ENCODE data around the gene FOXP4. TPM values are rescaled to one million over a fixed set of nuclear protein-coding genes. Genes with fewer than 3 reads are reported as not detected.

FOXP4 gene
- total RNA-seq, 2 experiments from 2014 or later = 6.3 to 26.3 TPM

DNA sequence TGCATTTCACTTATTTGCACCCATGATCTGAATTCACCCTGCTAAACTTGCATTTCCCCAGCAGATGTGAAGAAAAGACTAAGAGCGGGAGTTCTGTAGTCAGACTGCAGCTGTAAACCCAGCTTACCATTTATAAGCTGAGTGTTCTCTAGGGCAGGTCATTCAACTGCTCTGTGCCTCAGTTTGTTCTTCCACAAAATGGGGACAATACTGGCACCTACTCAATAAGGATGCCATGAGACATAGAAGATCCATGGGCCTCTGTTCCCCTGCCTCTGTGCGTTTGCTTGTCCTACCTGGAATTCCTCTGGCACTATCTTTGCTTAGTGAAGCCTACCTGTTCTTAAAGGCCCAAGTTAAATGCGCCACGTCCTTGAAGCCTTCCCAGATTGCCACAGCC lies 79.8 kb downstream of the FOXP4 start:
- no peak for DNase-seq (ENCODE audit: low spot score)
- H3K79me2 ChIP-seq (ENCODE audit: insufficient read depth, low read depth, low read length) = no peaks in the 10 kb centered on the region
- POLR2A ChIA-PET = interaction anchor here (0.6 kb wide), 1 partner anchor 17 kb away, joined by 3 read pairs; no protein-coding TSS in a partner anchor
- H3K4me3 ChIP-seq (ENCODE audit: low read depth, low read length, poor library complexity, severe bottlenecking) = no peak overlapping the region
- intact Hi-C loops (cut with micrococcal nuclease; ENCODE audit: unreplicated experiment) = no loop called here
- peaks cover 6% of the 10 kb centered on the region; the same call in 1 of the 2 replicates for H3K9me3 ChIP-seq (ENCODE audit: low read length)
- H3K9me2 ChIP-seq (ENCODE audit: insufficient read depth, low read length) = no peaks in the 10 kb centered on the region
- H2AFZ ChIP-seq (ENCODE audit: low read length) = peak overlapping the region; percentile 86; the same call in 1 of the 2 replicates
- H3K4me2 ChIP-seq (ENCODE audit: low read length) = no peak overlapping the region
- H3K27ac ChIP-seq (ENCODE audit: low read depth, low read length, poor library complexity, severe bottlenecking) = no peak overlapping the region
- H3K4me1 ChIP-seq (ENCODE audit: insufficient read depth, low read length, poor library complexity, severe bottlenecking) = peaks cover 20% of the 10 kb centered on the region
- TF ChIP-seq EZH2phosphoT487 (IDR thresholded peaks at IDR 0.05; ENCODE audit: borderline replicate concordance, low read depth, low read length) (no peak), CTCF (conservative IDR thresholded peaks at IDR 0.05; ENCODE audit: low read length) (no peak)
- CTCF ChIA-PET (ENCODE audit: unreplicated experiment) = interaction anchor here (1.0 to 1.2 kb wide), 2 partner anchors 17 to 23 kb away, joined by 3 to 7 read pairs; no protein-coding TSS in a partner anchor
- H4K20me1 ChIP-seq (ENCODE audit: insufficient read depth, low read length) = no peaks in the 10 kb centered on the region
- no TSS peak for BruUV-seq (replicated peaks)
- no peaks in the 10 kb centered on the region for H3K36me3 ChIP-seq (ENCODE audit: insufficient read depth, low read length)

DNA sequence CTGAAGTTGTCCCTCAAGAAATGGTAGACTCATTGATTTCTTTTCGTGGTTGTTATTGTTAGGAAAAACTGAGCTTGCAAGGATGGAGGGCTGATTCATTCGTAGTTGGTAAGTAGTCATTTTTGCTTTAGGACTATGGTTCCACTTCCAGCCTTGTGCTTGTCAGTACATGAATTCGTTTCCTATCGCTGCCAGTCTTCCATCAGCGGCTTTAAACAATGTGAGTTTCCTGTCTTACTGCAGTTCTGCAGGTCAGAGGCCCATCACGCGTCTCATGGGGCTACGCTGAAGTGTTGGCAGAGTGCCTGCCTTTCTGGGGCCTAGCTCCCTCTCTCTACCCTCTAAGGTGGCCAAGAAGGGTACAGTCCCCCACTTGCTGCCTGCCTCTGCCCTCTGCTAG lies 80.7 kb downstream of the FOXP4 start:
- H2AFZ ChIP-seq (ENCODE audit: low read length) = no peak overlapping the region
- DNase-seq (ENCODE audit: low spot score) = no peak
- intact Hi-C loops (cut with micrococcal nuclease; ENCODE audit: unreplicated experiment) = no loop called here
- H3K9me2 ChIP-seq (ENCODE audit: insufficient read depth, low read length) = no peaks in the 10 kb centered on the region
- no peaks in the 10 kb centered on the region for H3K36me3 ChIP-seq (ENCODE audit: insufficient read depth, low read length)
- H3K4me2 ChIP-seq (ENCODE audit: low read length) = no peak overlapping the region
- no peak overlapping the region for H3K4me3 ChIP-seq (ENCODE audit: low read depth, low read length, poor library complexity, severe bottlenecking)
- TF ChIP-seq EZH2phosphoT487 (IDR thresholded peaks at IDR 0.05; ENCODE audit: borderline replicate concordance, low read depth, low read length) (no peak), CTCF (conservative IDR thresholded peaks at IDR 0.05; ENCODE audit: low read length) (no peak)
- ChIA-PET CTCF (ENCODE audit: unreplicated experiment) (no interaction called here), POLR2A (no interaction called here)
- H3K79me2 ChIP-seq (ENCODE audit: insufficient read depth, low read depth, low read length) = no peaks in the 10 kb centered on the region
- no TSS peak for BruUV-seq (replicated peaks)
- peaks cover 20% of the 10 kb centered on the region for H3K4me1 ChIP-seq (ENCODE audit: insufficient read depth, low read length, poor library complexity, severe bottlenecking)
- no peak overlapping the region for H3K27ac ChIP-seq (ENCODE audit: low read depth, low read length, poor library complexity, severe bottlenecking)
- H4K20me1 ChIP-seq (ENCODE audit: insufficient read depth, low read length) = no peaks in the 10 kb centered on the region
- no peaks in the 10 kb centered on the region for H3K9me3 ChIP-seq (ENCODE audit: low read length)

DNA sequence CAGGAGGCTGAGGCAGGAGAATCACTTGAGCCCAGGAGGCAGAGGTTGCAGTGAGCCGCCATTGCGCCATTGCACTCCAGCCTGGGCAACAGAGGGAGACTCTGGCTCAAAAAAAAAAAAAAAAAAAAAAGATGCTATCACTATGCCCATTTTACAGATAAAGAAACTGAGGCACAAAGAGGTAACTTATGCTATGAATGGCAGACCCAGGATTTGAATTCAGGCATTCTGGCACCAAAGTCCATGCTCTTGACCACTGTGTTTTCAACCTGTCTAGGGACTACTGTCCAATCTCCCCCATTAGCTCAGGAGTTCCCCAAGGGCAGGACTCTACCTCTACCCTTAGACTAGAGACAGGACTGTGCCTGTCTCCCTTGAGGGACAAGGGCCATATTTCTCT lies 82.9 kb downstream of the FOXP4 start:
- Histone ChIP-seq H3K79me2 (ENCODE audit: insufficient read depth, low read depth, low read length) (no peaks in the 10 kb centered on the region), H3K9me3 (ENCODE audit: low read length) (no peaks in the 10 kb centered on the region), H3K4me2 (ENCODE audit: low read length) (no peak overlapping the region), H3K27ac (ENCODE audit: low read depth, low read length, poor library complexity, severe bottlenecking) (no peak overlapping the region), H3K9me2 (ENCODE audit: insufficient read depth, low read length) (no peaks in the 10 kb centered on the region), H4K20me1 (ENCODE audit: insufficient read depth, low read length) (no peaks in the 10 kb centered on the region), H3K4me1 (ENCODE audit: insufficient read depth, low read length, poor library complexity, severe bottlenecking) (peaks cover 15% of the 10 kb centered on the region), H2AFZ (ENCODE audit: low read length) (no peak overlapping the region), H3K4me3 (ENCODE audit: low read depth, low read length, poor library complexity, severe bottlenecking) (no peak overlapping the region), H3K36me3 (ENCODE audit: insufficient read depth, low read length) (no peaks in the 10 kb centered on the region)
- intact Hi-C loops (cut with micrococcal nuclease; ENCODE audit: unreplicated experiment) = no loop called here
- ChIA-PET CTCF (ENCODE audit: unreplicated experiment) (no interaction called here), POLR2A (no interaction called here)
- TF ChIP-seq CTCF (conservative IDR thresholded peaks at IDR 0.05; ENCODE audit: low read length) (no peak), EZH2phosphoT487 (IDR thresholded peaks at IDR 0.05; ENCODE audit: borderline replicate concordance, low read depth, low read length) (no peak)
- DNase-seq (ENCODE audit: low spot score) = no peak
- BruUV-seq (replicated peaks) = no TSS peak

Data from OCI-LY7 (cell line).